GM12801 (cell line): Measurements from ENCODE around the gene GALNT10.

Experiments
- TF ChIP-seq, protein P1 (sequence below): IDR thresholded peaks from one replicate; pipeline ENCODE4 v1.5.1; 2011; ENCODE audit warnings: control low read depth; ENCODE audit not compliant: insufficient read length; ENCODE audit errors: extremely low read depth

The GALNT10 gene

DNA sequence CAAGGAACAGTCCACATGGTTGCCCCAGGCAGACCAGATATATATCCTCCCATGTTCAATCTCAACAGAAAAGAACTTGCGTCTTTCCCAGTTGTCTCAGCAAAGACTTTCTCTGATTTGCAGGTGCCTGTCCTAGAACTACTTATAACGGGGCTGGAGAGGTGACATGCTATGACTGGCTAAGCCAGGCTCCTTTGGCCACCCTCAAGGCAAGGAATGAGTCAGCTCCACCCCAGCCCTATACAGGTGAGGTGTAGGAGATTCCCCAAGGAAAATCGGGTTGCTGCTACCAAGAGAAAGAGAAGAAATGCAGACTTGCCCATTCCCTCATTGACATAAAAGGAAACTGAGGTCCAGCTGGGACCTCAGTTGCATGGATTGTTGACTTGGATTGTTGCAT, 127.4 kb downstream of the GALNT10 start:
- TF ChIP-seq, protein P1, sequence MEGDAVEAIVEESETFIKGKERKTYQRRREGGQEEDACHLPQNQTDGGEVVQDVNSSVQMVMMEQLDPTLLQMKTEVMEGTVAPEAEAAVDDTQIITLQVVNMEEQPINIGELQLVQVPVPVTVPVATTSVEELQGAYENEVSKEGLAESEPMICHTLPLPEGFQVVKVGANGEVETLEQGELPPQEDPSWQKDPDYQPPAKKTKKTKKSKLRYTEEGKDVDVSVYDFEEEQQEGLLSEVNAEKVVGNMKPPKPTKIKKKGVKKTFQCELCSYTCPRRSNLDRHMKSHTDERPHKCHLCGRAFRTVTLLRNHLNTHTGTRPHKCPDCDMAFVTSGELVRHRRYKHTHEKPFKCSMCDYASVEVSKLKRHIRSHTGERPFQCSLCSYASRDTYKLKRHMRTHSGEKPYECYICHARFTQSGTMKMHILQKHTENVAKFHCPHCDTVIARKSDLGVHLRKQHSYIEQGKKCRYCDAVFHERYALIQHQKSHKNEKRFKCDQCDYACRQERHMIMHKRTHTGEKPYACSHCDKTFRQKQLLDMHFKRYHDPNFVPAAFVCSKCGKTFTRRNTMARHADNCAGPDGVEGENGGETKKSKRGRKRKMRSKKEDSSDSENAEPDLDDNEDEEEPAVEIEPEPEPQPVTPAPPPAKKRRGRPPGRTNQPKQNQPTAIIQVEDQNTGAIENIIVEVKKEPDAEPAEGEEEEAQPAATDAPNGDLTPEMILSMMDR: no peak

DNA sequence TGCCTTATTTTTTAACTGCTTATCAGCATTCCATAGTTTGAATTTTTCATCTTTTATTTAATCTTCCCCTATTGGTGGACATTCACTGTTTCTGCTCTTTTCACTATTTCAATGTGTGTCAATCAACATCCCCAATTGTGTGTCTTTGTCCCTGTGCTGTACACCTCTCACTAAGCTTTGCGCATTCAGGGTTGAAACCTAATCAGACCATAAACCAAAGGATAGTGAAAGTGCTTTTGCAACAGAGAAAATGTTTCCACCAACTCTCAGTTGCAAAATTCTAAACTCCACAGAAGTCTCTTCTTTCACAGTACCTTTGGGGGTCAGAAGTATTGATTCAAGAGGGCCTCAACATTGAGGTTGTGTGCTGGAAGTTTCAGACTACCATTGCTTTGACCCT, 128.2 kb downstream of the GALNT10 start:
- TF ChIP-seq, protein P1: no peak

DNA sequence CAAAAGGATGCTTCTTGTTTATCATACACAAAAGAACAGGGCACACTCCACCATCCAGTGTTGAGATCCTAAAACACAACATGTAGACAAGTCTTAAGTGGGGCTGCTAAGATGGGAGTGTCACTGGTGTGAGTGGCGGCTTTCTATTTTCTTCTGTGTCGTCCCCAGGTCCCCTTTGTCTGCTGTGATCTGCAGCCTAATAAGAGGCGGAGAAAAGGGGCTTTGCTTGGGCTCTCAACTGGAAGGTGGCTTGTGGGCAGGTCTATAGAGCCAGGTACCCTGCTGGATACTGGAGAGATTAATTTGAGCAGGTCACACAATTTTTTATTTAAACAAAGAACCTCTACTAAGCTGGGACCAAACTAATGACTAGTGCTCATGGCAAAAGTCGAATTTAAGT, 129.2 kb downstream of the GALNT10 start:
- TF ChIP-seq, protein P1: no peak

DNA sequence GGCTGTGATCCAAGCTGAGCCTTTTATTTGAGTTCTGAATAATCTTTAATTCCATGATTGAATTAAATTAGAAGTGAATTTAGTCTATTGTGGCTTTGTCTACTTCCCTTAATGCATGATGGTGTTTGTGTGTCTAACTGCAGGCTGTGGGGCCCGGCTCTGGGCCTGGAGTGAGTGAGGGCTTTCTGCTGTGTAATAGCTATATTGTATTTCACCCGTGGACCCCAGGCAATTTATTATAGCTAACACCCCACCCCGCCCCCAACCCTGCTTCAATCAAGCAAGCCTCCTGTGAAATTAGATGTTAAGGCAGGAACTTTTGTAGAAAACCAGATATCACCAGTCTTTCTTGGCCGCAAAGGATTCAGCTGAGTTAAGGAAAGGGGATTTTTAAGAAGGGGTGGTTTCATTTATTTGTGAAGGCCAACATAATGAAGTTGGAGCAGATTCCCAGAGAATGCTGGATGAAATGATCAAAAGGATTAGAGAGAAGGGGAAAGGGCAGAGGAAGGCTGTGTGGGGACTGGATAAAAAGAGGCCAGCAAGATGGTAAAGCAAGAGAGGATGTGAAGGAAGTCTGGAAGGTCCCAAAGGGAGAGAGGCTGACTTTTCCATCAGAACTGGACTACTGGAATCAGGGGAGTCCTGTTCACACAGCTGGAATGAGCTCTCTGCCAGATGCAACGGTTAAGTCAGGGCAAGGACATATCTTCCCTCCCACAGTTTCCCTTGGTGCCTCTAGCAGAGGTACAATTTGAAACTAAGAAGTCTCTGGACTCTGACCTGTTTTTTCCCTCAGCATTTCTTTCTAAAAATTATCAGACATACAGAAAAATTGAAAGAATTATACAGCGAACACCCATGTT, 129.9 kb downstream of the GALNT10 start:
- TF ChIP-seq, protein P1: no peak

DNA sequence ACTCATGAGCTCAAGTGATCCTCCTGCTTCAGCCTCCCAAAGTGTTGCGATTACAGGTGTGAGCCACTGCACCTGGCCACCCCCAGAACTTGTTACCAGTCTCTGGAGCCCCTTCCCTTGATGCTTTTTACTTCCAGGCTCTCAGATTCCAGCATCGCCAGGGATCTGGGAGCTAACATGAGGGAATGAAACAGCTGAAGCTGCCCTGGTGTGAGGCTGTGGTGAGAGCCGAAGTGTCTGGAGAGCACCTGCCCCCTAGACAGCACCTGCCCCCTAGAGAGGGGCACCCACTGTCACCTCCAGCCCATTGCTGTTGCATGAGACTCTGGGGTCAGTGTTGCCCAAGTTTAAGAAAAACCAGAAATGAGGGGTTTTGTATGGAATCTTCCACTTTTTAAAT, 131.0 kb downstream of the GALNT10 start:
- TF ChIP-seq, protein P1: no peak

DNA sequence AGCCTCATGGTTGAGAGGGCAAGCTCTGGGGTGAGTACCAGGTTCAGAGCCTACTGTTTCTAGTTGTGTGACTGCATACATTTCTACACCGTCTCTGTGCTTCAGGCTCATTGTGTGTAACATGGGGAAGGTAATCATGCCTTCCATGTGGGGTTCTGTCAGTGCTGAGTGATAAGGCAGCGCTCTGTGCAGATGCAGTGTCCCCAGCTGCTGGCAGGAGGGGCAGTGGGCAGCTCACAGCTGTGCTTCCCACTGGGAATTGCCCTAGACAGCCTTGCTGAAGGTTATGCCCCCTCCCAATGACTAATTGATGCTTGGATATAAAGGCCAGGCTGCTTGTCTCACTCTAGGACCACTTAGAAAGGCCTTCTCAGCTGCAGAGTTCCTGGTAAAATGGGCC, 133.5 kb downstream of the GALNT10 start:
- TF ChIP-seq, protein P1: no peak

DNA sequence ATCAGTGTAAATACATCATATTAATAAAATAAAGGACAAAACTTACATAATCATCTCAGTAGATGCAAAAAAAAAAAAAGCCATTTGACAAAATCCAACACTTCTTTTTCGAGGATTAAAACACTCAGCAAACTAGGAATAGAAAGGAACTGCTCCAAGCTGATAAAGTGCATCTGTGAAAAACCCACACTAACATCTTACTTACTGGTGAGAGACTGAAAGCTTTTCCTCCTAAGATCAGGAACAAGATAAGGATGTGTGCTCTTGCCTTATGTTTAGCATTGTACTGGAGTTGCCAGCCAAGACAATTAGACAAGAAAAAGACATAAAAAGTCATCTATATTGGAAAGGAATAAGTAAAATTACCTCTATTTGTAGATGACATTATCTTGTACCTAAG, 135.0 kb downstream of the GALNT10 start:
- TF ChIP-seq, protein P1: no peak

DNA sequence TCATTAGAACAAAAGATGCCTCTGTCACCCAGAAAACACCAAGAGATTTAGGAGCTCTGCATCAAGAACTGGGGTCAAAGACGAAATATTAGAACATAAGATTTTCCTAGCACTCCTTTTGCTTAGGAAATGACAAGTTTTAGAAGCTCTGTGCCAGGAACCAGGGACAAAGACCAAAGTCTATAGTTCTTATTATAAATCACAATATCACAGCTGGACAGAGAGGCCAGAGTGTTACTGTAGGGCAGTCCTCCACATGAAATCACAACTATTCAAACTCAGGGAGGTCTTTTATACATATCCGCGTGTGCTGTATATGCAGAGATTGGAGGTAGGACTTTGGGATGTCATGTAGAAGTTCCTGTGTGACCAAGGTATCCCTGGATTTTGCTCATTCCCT, 138.5 kb downstream of the GALNT10 start:
- TF ChIP-seq, protein P1: no peak
